Left renal pelvis (tissue), 4 donors: ENCODE data around the gene PTGS2. TPM values are rescaled to one million over a fixed set of nuclear protein-coding genes. Genes with fewer than 3 reads are reported as not detected.

Experiments
- DNase-seq, 4 donors: peaks; one replicate each; pipeline ENCODE4 v3.0.0-alpha.2; 2013; ENCODE audit warnings: low read depth in 4 of 4, low spot score in 3 of 4
- polyA plus RNA-seq, 4 donors: library from polyadenylated mRNA; unstranded; fragments of 120-200 nt; gene quantifications; one replicate each; pipeline ENCODE4 v1.2.1, GENCODE V29; 2013; ENCODE audit not compliant: insufficient read length in 4 of 4

The PTGS2 gene
- polyA plus RNA-seq: 1 to 10 TPM in 3 of 4 donors, under 1 TPM in 1; 0.93 to 6.8 (median 1.6) TPM

GRCh38 chr1:186680245-186681061 is at the start of gene PTGS2:
Gene PTGS2, minus strand, starts transcription at chr1:186680423. Its CDS starts 133 bp downstream, at chr1:186680290.
- peak in 3 of 4 donors; percentile 46 to 53 (median 48) for DNase-seq

- no peak for DNase-seq
These were observed 42.6 kb upstream of the PTGS2 start for GRCh38 chr1:186722711-186723309.

GRCh38 chr1:186717286-186717685 is 37.1 kb upstream of the PTGS2 start:
- no peak for DNase-seq

- DNase-seq: no peak
These were observed 35.9 kb upstream of the PTGS2 start for GRCh38 chr1:186715887-186716809.

- DNase-seq: no peak
These were observed 30.5 kb upstream of the PTGS2 start for GRCh38 chr1:186710696-186711095.

GRCh38 chr1:186708694-186709097 is 28.5 kb upstream of the PTGS2 start:
- no peak for DNase-seq

GRCh38 chr1:186703209-186703766 is 23.1 kb upstream of the PTGS2 start:
- no peak for DNase-seq

GRCh38 chr1:186700722-186701121 is 20.5 kb upstream of the PTGS2 start:
- DNase-seq: no peak

- DNase-seq: no peak
These were observed 19.3 kb upstream of the PTGS2 start for GRCh38 chr1:186699519-186699918.

- no peak for DNase-seq
These were observed 9.7 kb upstream of the PTGS2 start for GRCh38 chr1:186689907-186690306.

GRCh38 chr1:186689376-186689775 is 9.2 kb upstream of the PTGS2 start:
- DNase-seq: no peak

GRCh38 chr1:186683652-186684410 is 3.6 kb upstream of the PTGS2 start:
- DNase-seq: no peak

GRCh38 chr1:186682736-186683135 is 2.5 kb upstream of the PTGS2 start:
- no peak for DNase-seq

GRCh38 chr1:186681801-186682200 is 1.6 kb upstream of the PTGS2 start:
- DNase-seq: no peak

- DNase-seq: no peak
These were observed 898 bp upstream of the PTGS2 start for GRCh38 chr1:186681121-186681520.

GRCh38 chr1:186679924-186680244 is 339 bp downstream of the PTGS2 start:
- DNase-seq: no peak

GRCh38 chr1:186678155-186678554 is 2.1 kb downstream of the PTGS2 start:
- DNase-seq: no peak

- DNase-seq: no peak
These were observed 7.6 kb downstream of the PTGS2 start for GRCh38 chr1:186672596-186672995.

- DNase-seq: no peak
These were observed 8.1 kb downstream of the PTGS2 start for GRCh38 chr1:186672131-186672530.
